Measurements from ENCODE around the gene ESYT2.

- TF ChIP-seq POLR2AphosphoS5 (IDR thresholded peaks at IDR 0.05; ENCODE audit: low read depth, low read length) (no peak), POLR2A (IDR thresholded peaks at IDR 0.05; ENCODE audit: low read depth, low read length) (no peak)
Observed at GRCh38 chr7:158829021-158829341, 328 bp downstream of the ESYT2 start.
